ENCODE measurements around the gene KIF3A.

DNA sequence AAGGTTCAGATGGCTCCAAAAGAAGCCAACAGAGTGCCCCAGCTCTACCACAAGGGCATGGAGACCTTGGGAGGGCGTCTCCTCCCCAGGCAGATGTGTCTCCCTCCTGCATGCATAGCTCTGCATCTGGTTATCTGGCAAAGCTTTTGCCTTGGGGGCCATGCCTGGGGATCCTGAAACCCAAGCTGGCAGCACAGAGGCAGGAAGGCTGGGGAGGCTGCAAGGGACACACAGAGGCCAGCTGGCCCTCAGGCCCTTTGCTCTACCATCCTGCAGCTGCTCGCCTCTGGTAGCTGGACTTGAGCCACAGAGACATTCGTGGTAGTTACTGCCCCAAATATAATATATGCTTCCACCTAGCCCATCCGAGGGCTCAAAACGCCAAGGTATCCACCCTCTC, 35.8 kb upstream of the KIF3A start:
- TF ChIP-seq, protein P1, sequence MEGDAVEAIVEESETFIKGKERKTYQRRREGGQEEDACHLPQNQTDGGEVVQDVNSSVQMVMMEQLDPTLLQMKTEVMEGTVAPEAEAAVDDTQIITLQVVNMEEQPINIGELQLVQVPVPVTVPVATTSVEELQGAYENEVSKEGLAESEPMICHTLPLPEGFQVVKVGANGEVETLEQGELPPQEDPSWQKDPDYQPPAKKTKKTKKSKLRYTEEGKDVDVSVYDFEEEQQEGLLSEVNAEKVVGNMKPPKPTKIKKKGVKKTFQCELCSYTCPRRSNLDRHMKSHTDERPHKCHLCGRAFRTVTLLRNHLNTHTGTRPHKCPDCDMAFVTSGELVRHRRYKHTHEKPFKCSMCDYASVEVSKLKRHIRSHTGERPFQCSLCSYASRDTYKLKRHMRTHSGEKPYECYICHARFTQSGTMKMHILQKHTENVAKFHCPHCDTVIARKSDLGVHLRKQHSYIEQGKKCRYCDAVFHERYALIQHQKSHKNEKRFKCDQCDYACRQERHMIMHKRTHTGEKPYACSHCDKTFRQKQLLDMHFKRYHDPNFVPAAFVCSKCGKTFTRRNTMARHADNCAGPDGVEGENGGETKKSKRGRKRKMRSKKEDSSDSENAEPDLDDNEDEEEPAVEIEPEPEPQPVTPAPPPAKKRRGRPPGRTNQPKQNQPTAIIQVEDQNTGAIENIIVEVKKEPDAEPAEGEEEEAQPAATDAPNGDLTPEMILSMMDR (IDR thresholded peaks at IDR 0.05; ENCODE audit: insufficient read depth, low read depth, low read length) = no peak
- TF ChIP-seq EZH2 (IDR thresholded peaks at IDR 0.05; ENCODE audit: insufficient read depth, low read length) = no peak

Measured in astrocyte (in vitro differentiated cells and primary cell).